Inferior parietal cortex (tissue), 1 donor: ENCODE measurements around the gene OR8B8.
"Not testable (repeated sequence)": the region's sequence is repeated elsewhere in the genome, so short reads cannot be mapped to it uniquely, and the experiment has no call there.

Experiments used
- DNase-seq: peaks from one replicate; pipeline ENCODE4 v3.0.0-alpha.2; 2016; ENCODE audit errors: extremely low spot score

OR8B8 gene

GRCh38 chr11:124441519-124441918, 4.0 kb downstream of the OR8B8 start:
- DNase-seq: no peak

DNA sequence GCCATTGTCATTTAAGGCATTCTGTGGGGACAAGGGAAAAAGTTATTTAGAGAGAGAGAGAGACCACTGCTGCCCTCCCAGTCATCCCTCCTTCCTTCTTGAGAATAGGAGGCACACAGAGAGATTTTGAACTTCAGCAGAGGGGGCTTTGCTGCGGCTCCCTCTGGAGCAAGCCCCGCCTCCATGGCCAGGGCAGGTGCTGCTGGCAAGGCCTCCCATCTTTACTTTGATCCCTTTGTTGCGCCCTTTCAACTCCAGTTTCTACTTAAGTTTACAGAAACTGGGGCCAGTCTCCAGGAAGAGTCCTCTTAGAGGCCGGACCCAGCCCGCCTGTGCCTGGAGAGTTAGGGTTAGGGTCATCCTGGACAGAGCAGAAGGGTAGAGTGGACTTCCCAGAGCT, 4.4 kb downstream of the OR8B8 start:
- no peak for DNase-seq

DNA sequence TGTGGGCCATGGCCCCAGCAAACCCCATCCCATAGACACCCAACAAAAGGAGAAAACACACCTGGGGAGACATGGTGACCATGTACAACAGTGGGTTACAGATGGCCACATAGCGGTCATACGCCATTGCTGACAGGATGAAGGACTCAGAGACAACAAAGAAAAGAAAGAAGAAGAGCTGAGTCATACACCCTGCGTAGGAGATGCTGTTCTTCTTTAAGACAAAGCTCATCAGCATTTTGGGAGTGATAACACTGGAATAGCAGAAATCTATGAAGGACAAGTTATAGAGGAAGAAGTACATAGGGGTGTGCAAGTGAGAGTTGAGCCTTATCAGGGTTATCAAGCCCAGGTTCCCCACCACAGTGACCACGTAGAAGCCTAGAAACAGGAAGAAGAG, 4.9 kb downstream of the OR8B8 start:
- no peak for DNase-seq

- no peak for DNase-seq
Observed at GRCh38 chr11:124434699-124435098, 10.8 kb downstream of the OR8B8 start.

DNA sequence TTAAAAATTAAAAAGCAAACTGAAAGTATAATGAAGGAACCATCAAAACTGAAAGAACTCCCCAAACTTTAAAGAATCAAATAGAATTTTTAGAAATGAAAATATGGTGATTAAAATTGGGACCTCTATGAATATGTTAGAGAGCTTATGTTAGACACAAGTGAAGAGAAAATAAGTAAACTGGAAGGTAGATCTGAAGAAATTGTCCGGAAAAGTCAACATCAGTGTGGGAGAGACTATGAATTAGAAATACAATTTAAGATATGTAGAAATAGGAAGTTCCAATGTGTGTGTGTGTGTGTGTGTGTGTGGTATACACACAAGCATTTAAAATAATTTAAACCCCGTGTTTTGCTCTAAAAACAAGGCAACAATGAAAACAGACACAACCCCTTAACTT, 15.9 kb downstream of the OR8B8 start:
- no peak for DNase-seq

DNA sequence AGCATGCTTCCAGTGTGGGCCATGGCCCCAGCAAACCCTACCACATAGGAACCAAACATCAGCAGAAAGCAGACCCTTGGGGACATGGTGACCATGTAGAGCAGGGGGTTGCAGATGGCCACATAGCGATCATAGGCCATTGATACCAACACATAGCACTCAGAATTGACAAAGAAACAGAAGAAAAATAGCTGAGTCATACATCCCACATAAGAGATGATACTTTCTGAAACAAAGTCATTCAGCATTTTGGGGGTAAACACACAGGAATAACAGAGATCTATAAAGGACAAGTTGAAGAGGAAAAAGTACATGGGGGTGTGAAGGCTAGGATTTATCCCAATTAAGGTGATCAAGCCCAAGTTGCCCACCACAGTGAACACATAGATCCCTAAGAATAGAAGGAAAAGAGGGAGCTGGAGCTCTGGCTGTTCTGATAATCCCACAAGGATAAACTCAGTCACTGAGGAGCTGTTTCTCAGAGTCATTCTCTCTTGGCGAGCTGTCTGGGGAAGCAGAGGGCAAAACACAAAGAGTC, 21.0 kb downstream of the OR8B8 start, which contains the start of gene OR8B4:
OR8B4 (minus strand) TSS at position 488 of the 538 bp plus-strand sequence; CDS start at position 488, 0 bp downstream.
- DNase-seq: no peak

DNA sequence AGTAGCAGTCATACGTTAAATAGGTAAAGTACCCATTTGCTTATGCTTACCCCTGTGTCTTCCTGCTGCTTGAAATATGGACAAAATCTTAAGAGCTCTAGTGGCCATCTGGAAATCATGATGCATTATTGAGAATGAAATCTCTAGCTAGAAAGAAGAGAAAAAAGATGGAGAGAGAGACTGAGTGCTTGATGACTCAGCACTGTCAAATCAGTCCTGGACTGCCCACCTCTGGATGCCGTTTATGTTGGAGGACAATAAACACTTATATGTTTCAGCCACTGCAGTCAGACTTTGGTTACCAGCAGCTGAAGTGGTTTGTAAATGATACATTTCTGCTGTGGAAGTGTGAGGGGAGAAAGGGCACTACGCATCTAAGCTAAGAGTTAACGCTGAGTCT, 24.5 kb downstream of the OR8B8 start:
- no peak for DNase-seq

DNA sequence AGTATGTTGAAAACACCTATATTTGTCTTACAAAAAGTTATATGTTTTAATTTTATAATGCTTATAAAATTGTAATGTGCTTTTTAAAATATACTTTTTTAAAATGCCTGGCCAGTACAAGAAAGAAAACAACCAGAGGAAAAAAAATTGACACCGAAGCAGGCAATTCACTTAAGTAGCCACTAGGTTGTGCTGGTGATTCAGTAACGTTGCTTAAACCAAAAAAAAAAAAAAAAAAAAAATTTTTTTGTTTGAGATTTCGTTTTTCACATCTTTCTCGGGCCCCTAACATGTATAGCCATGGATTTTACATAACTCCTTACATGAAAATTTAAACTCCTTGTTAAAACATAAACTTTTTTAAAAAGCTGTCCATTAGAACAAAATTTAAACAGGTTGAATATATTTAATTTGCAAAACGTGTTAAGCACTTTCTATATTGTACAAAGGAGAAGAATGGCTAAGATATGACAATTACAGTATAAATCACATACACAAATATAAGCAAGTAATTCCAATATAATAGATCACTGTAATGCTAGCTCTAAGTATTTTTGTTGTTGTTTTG, 30.1 kb downstream of the OR8B8 start:
- DNase-seq: peak; percentile 60

DNA sequence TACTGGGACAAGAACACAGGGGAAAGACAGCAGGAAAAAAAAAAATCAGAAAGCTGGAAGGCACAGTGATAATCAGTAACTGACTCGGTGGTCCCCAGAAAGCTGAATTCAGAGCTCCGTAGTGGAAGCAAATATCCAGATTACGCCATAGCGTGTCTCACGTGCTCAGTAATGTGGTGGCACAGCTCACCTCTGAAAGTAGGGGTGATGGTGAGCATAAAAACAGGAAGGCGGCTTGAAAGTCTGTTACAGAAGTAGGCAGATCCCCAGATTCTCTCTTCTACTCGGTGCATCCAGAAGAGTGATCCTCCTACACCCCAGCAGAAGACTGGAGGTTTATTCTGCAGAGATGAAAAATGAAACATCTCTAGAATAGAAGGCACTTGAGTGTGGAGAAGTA, 35.6 kb downstream of the OR8B8 start:
- no peak for DNase-seq

- DNase-seq: no peak
Observed at GRCh38 chr11:124405581-124405980, 39.9 kb downstream of the OR8B8 start.

GRCh38 chr11:124403186-124403585, 42.3 kb downstream of the OR8B8 start:
- DNase-seq: not testable (repeated sequence)

- DNase-seq: peak; percentile 71
Observed at GRCh38 chr11:124402326-124402922, 43.1 kb downstream of the OR8B8 start.

DNA sequence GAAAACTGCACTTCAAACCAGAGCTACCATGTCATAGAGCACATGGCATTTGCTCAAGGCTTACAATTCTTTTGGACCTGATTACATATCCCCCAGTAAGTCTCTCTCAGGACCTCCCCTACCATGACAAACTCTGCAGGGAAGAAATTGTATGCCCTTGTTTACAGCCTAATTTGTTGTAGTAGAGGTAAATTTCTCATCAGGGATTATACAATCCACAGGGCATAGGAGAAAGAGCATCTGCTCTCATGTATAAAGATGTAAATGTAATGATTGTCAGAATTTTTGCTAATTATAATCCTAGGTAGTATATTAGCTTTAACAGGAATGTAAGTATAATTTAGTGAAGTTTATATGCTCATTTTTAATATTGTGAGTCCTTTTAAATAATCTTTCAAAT, 46.6 kb downstream of the OR8B8 start, which contains the start of gene OR8B3:
OR8B3 (minus strand) TSS at position 101 of the 400 bp plus-strand sequence. CDS start 1,673 bp downstream, outside the sequence.
- DNase-seq: no peak

DNA sequence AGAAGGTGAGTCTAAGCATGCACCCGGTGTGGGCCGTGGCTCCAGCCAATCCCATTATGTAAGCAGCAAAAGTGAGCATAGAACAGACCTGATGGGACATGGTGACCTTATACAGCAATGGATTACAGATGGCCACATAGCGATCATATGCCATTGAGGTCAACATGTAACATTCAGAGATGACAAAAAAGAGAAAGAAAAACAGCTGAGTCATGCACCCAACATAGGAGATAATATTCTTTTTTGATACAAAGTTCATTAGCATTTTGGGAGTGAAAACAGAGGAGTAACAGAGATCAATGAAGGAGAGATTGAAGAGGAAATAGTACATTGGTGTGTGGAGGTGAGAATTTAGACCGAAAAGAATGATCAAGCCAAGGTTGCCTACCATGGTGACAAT, 48.6 kb downstream of the OR8B8 start:
- not testable (repeated sequence) for DNase-seq

- DNase-seq: no peak
Observed at GRCh38 chr11:124394408-124394807, 51.1 kb downstream of the OR8B8 start.
